ENCODE data around the gene SLC39A3.

- TF ChIP-seq, protein P1, sequence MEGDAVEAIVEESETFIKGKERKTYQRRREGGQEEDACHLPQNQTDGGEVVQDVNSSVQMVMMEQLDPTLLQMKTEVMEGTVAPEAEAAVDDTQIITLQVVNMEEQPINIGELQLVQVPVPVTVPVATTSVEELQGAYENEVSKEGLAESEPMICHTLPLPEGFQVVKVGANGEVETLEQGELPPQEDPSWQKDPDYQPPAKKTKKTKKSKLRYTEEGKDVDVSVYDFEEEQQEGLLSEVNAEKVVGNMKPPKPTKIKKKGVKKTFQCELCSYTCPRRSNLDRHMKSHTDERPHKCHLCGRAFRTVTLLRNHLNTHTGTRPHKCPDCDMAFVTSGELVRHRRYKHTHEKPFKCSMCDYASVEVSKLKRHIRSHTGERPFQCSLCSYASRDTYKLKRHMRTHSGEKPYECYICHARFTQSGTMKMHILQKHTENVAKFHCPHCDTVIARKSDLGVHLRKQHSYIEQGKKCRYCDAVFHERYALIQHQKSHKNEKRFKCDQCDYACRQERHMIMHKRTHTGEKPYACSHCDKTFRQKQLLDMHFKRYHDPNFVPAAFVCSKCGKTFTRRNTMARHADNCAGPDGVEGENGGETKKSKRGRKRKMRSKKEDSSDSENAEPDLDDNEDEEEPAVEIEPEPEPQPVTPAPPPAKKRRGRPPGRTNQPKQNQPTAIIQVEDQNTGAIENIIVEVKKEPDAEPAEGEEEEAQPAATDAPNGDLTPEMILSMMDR (conservative IDR thresholded peaks at IDR 0.05; ENCODE audit: low read depth in 2 of 2) = no peak
- TF ChIP-seq POLR2AphosphoS5 (IDR thresholded peaks at IDR 0.05; ENCODE audit: low read depth) = no peak
- no peak for TF ChIP-seq CREB1 (CRISPR knock-in tag; IDR thresholded peaks at IDR 0.05; ENCODE audit: low read depth)
- TF ChIP-seq REST (IDR thresholded peaks at IDR 0.05; ENCODE audit: unreplicated experiment) = no peak
- no peak for TF ChIP-seq EZH2phosphoT487 (IDR thresholded peaks at IDR 0.05; ENCODE audit: unreplicated experiment)
Measured at GRCh38 chr19:2780284-2780683, 40.5 kb upstream of the SLC39A3 start.

All from GM23338 (cell line).